WI38 (cell line): ENCODE measurements around the gene OSCAR.

Source experiments
- H3K4me3 ChIP-seq: 2 replicates; pipeline ENCODE4 v1.5.1; 2011; ENCODE audit warnings: low read depth, mild to moderate bottlenecking, control low read depth, low read length
- TF ChIP-seq, protein P1 (sequence below): IDR thresholded peaks from 2 replicates; pipeline ENCODE4 v1.5.1; 2012; ENCODE audit warnings: low read depth, mild to moderate bottlenecking, control low read depth, low read length

Gene OSCAR

GRCh38 chr19:54074851-54075250 lies 25.8 kb downstream of the OSCAR start:
- H3K4me3 ChIP-seq, result no peak overlapping the region
- TF ChIP-seq, protein P1, sequence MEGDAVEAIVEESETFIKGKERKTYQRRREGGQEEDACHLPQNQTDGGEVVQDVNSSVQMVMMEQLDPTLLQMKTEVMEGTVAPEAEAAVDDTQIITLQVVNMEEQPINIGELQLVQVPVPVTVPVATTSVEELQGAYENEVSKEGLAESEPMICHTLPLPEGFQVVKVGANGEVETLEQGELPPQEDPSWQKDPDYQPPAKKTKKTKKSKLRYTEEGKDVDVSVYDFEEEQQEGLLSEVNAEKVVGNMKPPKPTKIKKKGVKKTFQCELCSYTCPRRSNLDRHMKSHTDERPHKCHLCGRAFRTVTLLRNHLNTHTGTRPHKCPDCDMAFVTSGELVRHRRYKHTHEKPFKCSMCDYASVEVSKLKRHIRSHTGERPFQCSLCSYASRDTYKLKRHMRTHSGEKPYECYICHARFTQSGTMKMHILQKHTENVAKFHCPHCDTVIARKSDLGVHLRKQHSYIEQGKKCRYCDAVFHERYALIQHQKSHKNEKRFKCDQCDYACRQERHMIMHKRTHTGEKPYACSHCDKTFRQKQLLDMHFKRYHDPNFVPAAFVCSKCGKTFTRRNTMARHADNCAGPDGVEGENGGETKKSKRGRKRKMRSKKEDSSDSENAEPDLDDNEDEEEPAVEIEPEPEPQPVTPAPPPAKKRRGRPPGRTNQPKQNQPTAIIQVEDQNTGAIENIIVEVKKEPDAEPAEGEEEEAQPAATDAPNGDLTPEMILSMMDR, result no peak

- TF ChIP-seq, protein P1, result no peak
- no peak overlapping the region for H3K4me3 ChIP-seq
Measured at GRCh38 chr19:54073829-54074228, 26.8 kb downstream of the OSCAR start.

DNA sequence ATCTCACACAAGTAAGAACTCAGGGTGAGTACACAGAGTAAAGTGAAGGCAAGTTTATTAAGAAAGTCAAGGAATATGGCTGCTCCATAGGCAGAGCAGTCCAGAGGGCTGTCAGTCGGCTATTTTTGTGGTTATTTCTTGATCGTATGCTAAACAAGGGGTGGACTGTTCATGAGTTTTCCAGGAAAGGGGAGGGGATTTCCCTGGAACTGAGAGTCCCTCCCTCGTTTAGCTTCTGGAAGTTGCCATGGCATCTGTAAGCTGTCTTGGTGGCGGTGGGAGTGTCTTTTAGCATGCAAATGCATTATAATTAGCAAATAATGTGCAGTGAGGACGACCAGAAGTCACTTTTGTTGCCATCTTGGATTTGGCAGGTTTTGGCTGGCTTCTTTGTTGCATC lies 31.1 kb downstream of the OSCAR start:
- no peak overlapping the region for H3K4me3 ChIP-seq
- TF ChIP-seq, protein P1, result no peak

GRCh38 chr19:54063350-54064116 lies 37.1 kb downstream of the OSCAR start, which contains the start of gene VSTM1:
TSS of gene VSTM1 (minus strand) at chr19:54063897. CDS start at chr19:54063777, 120 bp downstream.
- no peak within 1 kb of the TSS for H3K4me3 ChIP-seq
- TF ChIP-seq, protein P1, result no peak

DNA sequence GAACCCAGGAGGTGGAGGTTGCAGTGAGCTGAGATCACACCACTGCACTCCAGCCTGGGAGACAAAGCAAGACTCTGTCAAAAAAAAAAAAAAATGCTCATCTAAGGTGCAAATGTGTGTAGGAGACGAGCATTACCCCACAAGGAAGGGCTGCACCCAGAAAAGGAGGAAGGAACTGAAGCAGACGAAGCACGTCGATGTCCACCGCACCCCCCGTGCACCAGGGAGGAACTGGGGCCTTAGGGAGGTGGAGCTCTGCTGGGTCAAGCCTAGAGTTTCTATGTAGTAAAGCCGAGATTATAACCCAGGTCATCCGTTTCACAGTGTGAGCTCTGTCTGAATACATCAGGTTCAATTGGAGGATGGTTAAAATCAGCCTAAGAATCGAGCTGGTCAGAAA lies 38.0 kb downstream of the OSCAR start:
- no peak overlapping the region for H3K4me3 ChIP-seq
- TF ChIP-seq, protein P1, result no peak

- no peak overlapping the region for H3K4me3 ChIP-seq
- TF ChIP-seq, protein P1, result no peak
Measured at GRCh38 chr19:54047616-54048015, 53.0 kb downstream of the OSCAR start.

DNA sequence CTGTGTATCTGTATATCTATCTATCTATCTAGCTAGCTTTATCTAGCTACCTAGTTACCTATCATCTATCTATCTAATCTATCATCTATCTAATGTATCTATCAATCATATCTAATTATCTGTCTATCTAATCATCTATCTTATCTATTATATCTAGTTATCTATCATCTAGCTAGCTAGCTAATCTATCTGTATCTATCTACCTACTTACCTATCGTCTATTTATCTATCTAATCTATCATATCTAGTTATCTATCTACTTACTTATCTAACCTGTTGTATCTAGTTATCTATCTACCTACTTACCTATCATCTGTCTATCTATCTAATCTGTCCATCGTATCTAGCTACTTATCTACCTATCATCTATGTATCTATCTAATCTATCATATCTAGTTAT lies 54.8 kb downstream of the OSCAR start:
- no peak overlapping the region for H3K4me3 ChIP-seq
- TF ChIP-seq, protein P1, result no peak
